ENCODE measurements around the gene SSU72. TPM values are rescaled to one million over a fixed set of nuclear protein-coding genes. Genes with fewer than 3 reads are reported as not detected.
A peak's percentile ranks its signal among the peaks of the same experiment; 100 is the strongest.
"Not testable (repeated sequence)": the region's sequence is repeated elsewhere in the genome, so short reads cannot be mapped to it uniquely, and the experiment has no call there.

Gene SSU72
- total and polyA plus RNA-seq, 2 donors (not counting 3 experiments of a cell fraction or from before 2014, with no cell fraction given), result 85.9 to 129 TPM

DNA sequence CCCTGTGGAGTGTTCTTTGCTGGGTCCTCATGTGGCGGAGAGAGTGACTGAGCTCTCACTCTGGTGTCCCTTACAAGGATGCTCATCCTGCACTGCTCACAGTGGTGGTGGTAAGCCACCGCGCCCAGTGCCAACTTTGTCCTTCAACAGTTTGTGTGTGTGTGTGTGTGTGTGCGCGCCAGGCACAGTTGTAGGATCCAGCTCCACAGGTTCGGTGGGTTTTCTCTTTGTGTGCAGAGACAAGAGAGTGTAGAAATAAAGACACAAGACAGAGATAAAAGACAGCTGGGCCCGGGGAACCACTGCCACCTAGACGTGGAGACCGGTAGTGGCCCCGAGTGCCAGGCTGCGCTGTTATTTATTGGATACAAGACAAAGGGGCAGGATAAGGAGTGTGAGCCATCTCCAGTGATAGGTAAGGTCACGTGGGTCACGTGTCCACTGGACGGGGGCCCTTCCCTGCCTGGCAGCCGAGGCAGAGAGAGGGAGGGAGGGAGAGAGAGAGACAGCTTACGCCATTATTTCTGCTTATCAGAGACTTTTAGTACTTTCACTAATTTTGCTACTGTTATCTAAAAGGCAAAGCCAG is 69.8 kb downstream of the SSU72 start:
- H3K27me3 ChIP-seq (ENCODE audit: control insufficient read depth in 2 of 2, insufficient read depth in 2 of 2, low read length in 2 of 2); H3K9me1 ChIP-seq (replicated peaks; ENCODE audit: control insufficient read depth, extremely low read depth, insufficient read depth, low read length); H3K9ac ChIP-seq (replicated peaks; ENCODE audit: extremely low read depth, insufficient read depth, low read length); H3K4me3 ChIP-seq (replicated peaks in 1 of 3; ENCODE audit: insufficient read depth in 1 of 3, low read depth in 1 of 3, low read length in 3 of 3); BruUV-seq (replicated peaks); POLR2A ChIA-PET; H3K79me2 ChIP-seq (ENCODE audit: control insufficient read depth, insufficient read depth, low read length); H3K9me3 ChIP-seq (replicated peaks; ENCODE audit: control insufficient read depth, insufficient read depth, low read length); H3K4me2 ChIP-seq (ENCODE audit: insufficient read depth, low read length); H3K36me3 ChIP-seq (ENCODE audit: control insufficient read depth in 2 of 2, extremely low read depth in 1 of 2, insufficient read depth in 2 of 2, low read length in 2 of 2); dilution Hi-C loops (cut with MboI; ENCODE audit: extremely low pct_ligation_motif_present, low sequenced_read_pairs); H3K27ac ChIP-seq (ENCODE audit: insufficient read depth, low read depth, low read length); H4K20me1 ChIP-seq (replicated peaks; ENCODE audit: control insufficient read depth, extremely low read depth, insufficient read depth, low read length); H3K4me1 ChIP-seq (ENCODE audit: control insufficient read depth, extremely low read depth, insufficient read depth, low read length): not testable (repeated sequence)
- intact Hi-C loops (cut with micrococcal nuclease), result loop anchor here (2.0 kb wide), 1 partner anchor 98 kb away; the partner anchor contains the start of gene MRPL20
- peak overlapping the region; percentile 15 for H2AFZ ChIP-seq (ENCODE audit: low read depth, low read length)
- FAIRE-seq, result peak; percentile 50
- TF ChIP-seq, protein P1, sequence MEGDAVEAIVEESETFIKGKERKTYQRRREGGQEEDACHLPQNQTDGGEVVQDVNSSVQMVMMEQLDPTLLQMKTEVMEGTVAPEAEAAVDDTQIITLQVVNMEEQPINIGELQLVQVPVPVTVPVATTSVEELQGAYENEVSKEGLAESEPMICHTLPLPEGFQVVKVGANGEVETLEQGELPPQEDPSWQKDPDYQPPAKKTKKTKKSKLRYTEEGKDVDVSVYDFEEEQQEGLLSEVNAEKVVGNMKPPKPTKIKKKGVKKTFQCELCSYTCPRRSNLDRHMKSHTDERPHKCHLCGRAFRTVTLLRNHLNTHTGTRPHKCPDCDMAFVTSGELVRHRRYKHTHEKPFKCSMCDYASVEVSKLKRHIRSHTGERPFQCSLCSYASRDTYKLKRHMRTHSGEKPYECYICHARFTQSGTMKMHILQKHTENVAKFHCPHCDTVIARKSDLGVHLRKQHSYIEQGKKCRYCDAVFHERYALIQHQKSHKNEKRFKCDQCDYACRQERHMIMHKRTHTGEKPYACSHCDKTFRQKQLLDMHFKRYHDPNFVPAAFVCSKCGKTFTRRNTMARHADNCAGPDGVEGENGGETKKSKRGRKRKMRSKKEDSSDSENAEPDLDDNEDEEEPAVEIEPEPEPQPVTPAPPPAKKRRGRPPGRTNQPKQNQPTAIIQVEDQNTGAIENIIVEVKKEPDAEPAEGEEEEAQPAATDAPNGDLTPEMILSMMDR (IDR thresholded peaks at IDR 0.05; ENCODE audit: extremely low read depth in 1 of 2, insufficient read depth in 1 of 2, low read depth in 1 of 2, low read length in 2 of 2), result peak; percentile 34 to 53
- CTCF ChIA-PET, result interaction anchor here (0.6 to 1.4 kb wide), 10 partner anchors 17 to 383 kb away, joined by 3 to 7 read pairs (median 4); partner anchors contain the start of genes AURKAIP1, CCNL2 and MIB2
- DNase-seq (ENCODE audit: low read depth, low spot score), result peak; percentile 46

DNA sequence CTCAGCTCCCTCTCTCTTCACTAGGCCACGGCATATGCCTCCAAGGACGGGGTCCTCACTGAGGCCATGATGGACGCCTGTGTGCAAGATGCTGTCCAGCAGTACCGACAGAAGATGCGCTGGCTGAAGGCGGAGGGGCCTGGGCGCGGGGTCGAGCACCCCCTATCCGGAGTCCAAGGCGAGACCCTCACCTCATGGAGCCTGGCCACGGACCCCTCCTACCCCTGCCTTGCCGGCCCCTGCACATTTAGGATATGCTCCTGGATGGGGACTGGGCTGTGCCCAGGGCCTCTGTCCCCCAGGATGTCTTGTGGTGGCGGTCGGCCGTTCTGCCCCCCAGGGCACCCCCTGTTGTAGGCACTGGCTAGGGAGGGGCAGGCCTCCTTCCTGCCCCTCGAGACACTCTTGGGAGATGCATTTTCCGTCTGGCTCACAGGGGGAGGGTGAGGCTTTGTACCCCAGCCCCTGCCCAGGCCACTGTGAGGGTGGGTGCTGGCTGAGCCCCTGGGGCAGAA is 79.1 kb downstream of the SSU72 start:
- intact Hi-C loops (cut with micrococcal nuclease); FAIRE-seq; H3K4me1 ChIP-seq (ENCODE audit: control insufficient read depth, extremely low read depth, insufficient read depth, low read length); H3K27me3 ChIP-seq (ENCODE audit: control insufficient read depth in 2 of 2, insufficient read depth in 2 of 2, low read length in 2 of 2); BruUV-seq (replicated peaks); H3K9ac ChIP-seq (replicated peaks; ENCODE audit: extremely low read depth, insufficient read depth, low read length); H3K4me2 ChIP-seq (ENCODE audit: insufficient read depth, low read length); H3K4me3 ChIP-seq (replicated peaks in 1 of 3; ENCODE audit: insufficient read depth in 1 of 3, low read depth in 1 of 3, low read length in 3 of 3); H3K27ac ChIP-seq (ENCODE audit: insufficient read depth, low read depth, low read length); H3K79me2 ChIP-seq (ENCODE audit: control insufficient read depth, insufficient read depth, low read length); H3K9me3 ChIP-seq (replicated peaks; ENCODE audit: control insufficient read depth, insufficient read depth, low read length); H4K20me1 ChIP-seq (replicated peaks; ENCODE audit: control insufficient read depth, extremely low read depth, insufficient read depth, low read length); DNase-seq (ENCODE audit: low read depth, low spot score); CTCF ChIA-PET; POLR2A ChIA-PET; H2AFZ ChIP-seq (ENCODE audit: low read depth, low read length); H3K9me1 ChIP-seq (replicated peaks; ENCODE audit: control insufficient read depth, extremely low read depth, insufficient read depth, low read length); dilution Hi-C loops (cut with MboI; ENCODE audit: extremely low pct_ligation_motif_present, low sequenced_read_pairs): not testable (repeated sequence)
- H3K36me3 ChIP-seq (ENCODE audit: control insufficient read depth in 2 of 2, extremely low read depth in 1 of 2, insufficient read depth in 2 of 2, low read length in 2 of 2), result peaks cover 4 to 10% of the 10 kb centered on the region in 2 experiments

DNA sequence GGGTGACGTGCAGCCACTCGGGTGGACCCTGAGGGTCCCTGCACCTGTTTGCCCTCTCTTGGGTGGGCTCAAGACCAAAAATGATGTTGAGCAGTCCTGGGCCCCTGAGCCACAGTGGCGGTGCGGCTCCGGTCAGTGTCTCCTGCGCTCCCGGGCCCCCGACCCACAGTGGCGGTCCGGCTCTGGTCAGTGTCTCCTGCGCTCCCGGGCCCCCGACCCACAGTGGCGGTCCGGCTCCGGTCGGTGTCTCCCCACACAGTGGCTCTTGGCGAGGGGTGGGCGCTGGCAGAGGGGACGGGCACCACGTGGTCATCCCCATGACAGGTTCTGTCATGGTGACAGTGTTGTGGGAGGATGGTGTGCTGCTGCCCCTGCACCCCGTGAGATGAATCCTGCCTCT is 80.4 kb downstream of the SSU72 start:
- POLR2A ChIA-PET; CTCF ChIA-PET; H3K9me3 ChIP-seq (replicated peaks; ENCODE audit: control insufficient read depth, insufficient read depth, low read length); H3K4me2 ChIP-seq (ENCODE audit: insufficient read depth, low read length); H3K4me1 ChIP-seq (ENCODE audit: control insufficient read depth, extremely low read depth, insufficient read depth, low read length); H4K20me1 ChIP-seq (replicated peaks; ENCODE audit: control insufficient read depth, extremely low read depth, insufficient read depth, low read length); dilution Hi-C loops (cut with MboI; ENCODE audit: extremely low pct_ligation_motif_present, low sequenced_read_pairs); DNase-seq (ENCODE audit: low read depth, low spot score); H3K9me1 ChIP-seq (replicated peaks; ENCODE audit: control insufficient read depth, extremely low read depth, insufficient read depth, low read length); intact Hi-C loops (cut with micrococcal nuclease); BruUV-seq (replicated peaks); H3K27me3 ChIP-seq (ENCODE audit: control insufficient read depth in 2 of 2, insufficient read depth in 2 of 2, low read length in 2 of 2); H2AFZ ChIP-seq (ENCODE audit: low read depth, low read length); H3K79me2 ChIP-seq (ENCODE audit: control insufficient read depth, insufficient read depth, low read length); H3K9ac ChIP-seq (replicated peaks; ENCODE audit: extremely low read depth, insufficient read depth, low read length); H3K4me3 ChIP-seq (replicated peaks in 1 of 3; ENCODE audit: insufficient read depth in 1 of 3, low read depth in 1 of 3, low read length in 3 of 3); FAIRE-seq; H3K27ac ChIP-seq (ENCODE audit: insufficient read depth, low read depth, low read length): not testable (repeated sequence)
- peaks cover 4 to 14% of the 10 kb centered on the region in 2 experiments for H3K36me3 ChIP-seq (ENCODE audit: control insufficient read depth in 2 of 2, extremely low read depth in 1 of 2, insufficient read depth in 2 of 2, low read length in 2 of 2)
